ENCODE results near the gene SLC41A1. TPM values are rescaled to one million over a fixed set of nuclear protein-coding genes. Genes with fewer than 3 reads are reported as not detected.

SLC41A1 gene
- total and polyA plus RNA-seq, 9 of the 15 experiments (the other 6 are each of a cell fraction or from before 2014, with no cell fraction given) = 4.1 to 29.3 (median 11.4) TPM

DNA sequence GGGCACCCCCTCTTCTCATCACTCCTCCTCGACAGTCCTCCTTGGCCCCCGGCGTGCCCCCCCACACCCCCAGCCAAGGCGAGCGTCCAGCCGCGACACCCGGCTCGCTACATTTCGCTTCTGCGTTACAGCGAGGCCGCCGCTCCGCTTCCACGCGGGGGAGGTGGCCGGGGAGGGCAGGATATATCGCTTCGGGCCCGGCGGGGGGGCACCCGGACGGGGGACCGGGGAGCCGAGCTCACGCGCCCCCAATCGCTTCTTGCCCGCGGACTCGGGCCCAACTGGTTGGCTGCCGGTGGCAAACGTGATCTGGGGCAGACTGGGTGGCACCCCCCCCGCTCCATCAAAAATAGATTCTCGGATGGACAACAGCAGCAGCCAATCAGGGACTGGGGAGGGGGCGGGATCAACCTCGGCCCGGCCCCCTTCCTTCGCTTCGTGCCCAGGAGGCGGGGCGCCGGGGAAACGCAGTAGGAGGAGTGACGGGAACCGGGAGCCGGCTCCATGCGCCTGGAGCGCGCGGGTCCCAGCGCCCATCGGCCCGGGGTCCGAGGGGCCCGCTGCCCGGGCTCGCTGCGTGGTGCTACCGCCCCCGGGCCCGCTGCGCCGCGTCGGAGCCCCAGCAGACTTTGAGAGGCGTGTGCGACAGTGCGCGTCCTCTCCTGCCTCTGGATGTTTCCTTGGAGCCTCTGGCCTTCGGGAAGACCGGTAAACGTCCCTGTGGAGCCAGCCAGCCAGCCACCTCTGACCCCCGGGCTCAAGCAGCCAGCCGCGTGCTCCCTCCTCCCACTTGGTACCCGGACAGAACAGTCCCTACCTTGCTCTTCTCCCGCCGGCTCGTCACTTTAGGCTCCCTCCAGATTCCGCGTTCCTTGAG lies at the start of gene SLC41A1 (continued):
- TF ChIP-seq C11orf30 (IDR thresholded peaks at IDR 0.05; ENCODE audit: low read depth) = no peak
- TF ChIP-seq SIN3A (IDR thresholded peaks at IDR 0.05; ENCODE audit: borderline replicate concordance in 2 of 2, control insufficient read depth in 1 of 2, low read depth in 2 of 2, low read length in 2 of 2) = peak in 1 of 2 experiments; percentile 45; a peak in 1 of 4 replicates
- TF ChIP-seq PHF20 (IDR thresholded peaks at IDR 0.05; ENCODE audit: partially characterized antibody) = peak; percentile 49
- TF ChIP-seq CCNT2 (IDR thresholded peaks at IDR 0.05; ENCODE audit: borderline replicate concordance, extremely low read depth, insufficient read length, low read depth, low read length) = peak; percentile 78
- 0 out of 2 replicates have a peak, but pooled peaks have one; percentile 0 for TF ChIP-seq ZKSCAN1 (IDR thresholded peaks at IDR 0.05; ENCODE audit: low read depth, low read length)
- TF ChIP-seq TAF15 (IDR thresholded peaks at IDR 0.05; ENCODE audit: low read depth, low read length) = no peak
- TF ChIP-seq ASH1L (IDR thresholded peaks at IDR 0.05; ENCODE audit: borderline replicate concordance, low read depth, partially characterized antibody) = no peak
- peak; percentile 42; the same call in 1 of the 2 replicates for TF ChIP-seq CREM (IDR thresholded peaks at IDR 0.05; ENCODE audit: low read depth)
- TF ChIP-seq MBD2 (IDR thresholded peaks at IDR 0.05; ENCODE audit: borderline replicate concordance, low read depth) = peak; percentile 78; the same call in 1 of the 2 replicates
- peak; percentile 45; the same call in 1 of the 2 replicates for TF ChIP-seq ARID1B (IDR thresholded peaks at IDR 0.05)
- peak; percentile 87 for TF ChIP-seq PCBP1 (IDR thresholded peaks at IDR 0.05; ENCODE audit: low read depth, low read length, poor library complexity, severe bottlenecking)
- TF ChIP-seq, protein P1, sequence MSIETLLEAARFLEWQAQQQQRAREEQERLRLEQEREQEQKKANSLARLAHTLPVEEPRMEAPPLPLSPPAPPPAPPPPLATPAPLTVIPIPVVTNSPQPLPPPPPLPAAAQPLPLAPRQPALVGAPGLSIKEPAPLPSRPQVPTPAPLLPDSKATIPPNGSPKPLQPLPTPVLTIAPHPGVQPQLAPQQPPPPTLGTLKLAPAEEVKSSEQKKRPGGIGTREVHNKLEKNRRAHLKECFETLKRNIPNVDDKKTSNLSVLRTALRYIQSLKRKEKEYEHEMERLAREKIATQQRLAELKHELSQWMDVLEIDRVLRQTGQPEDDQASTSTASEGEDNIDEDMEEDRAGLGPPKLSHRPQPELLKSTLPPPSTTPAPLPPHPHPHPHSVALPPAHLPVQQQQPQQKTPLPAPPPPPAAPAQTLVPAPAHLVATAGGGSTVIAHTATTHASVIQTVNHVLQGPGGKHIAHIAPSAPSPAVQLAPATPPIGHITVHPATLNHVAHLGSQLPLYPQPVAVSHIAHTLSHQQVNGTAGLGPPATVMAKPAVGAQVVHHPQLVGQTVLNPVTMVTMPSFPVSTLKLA (conservative IDR thresholded peaks at IDR 0.05) = peak; percentile 53 to 68; a peak in 2 of 4 replicates
- no peak for TF ChIP-seq ZNF24 (IDR thresholded peaks at IDR 0.05)
- 0 out of 2 replicates have a peak, but pooled peaks have one; percentile 73 for TF ChIP-seq HDAC6 (IDR thresholded peaks at IDR 0.05; ENCODE audit: low read depth, low read length)
- TF ChIP-seq THRAP3 (IDR thresholded peaks at IDR 0.05; ENCODE audit: borderline replicate concordance) = no peak
- TF ChIP-seq ATF1 (CRISPR knock-in tag; IDR thresholded peaks at IDR 0.05) = no peak; the same call in 1 of the 2 replicates
- TF ChIP-seq ATF1 (tag; IDR thresholded peaks at IDR 0.05) = peak; percentile 81
- no peak for TF ChIP-seq ZNF785 (CRISPR knock-in tag; IDR thresholded peaks at IDR 0.05)
- TF ChIP-seq KDM5B (IDR thresholded peaks at IDR 0.05; ENCODE audit: insufficient replicate concordance, low read depth, low read length) = peak; percentile 67
- peak; percentile 57; the same call in 1 of the 2 replicates for TF ChIP-seq SUPT5H (IDR thresholded peaks at IDR 0.05)
- peak; percentile 45 for TF ChIP-seq SOX6 (IDR thresholded peaks at IDR 0.05)
- no peak for TF ChIP-seq XRCC4 (IDR thresholded peaks at IDR 0.05; ENCODE audit: extremely low read depth, insufficient read depth, insufficient read length)
- TF ChIP-seq, protein P2, sequence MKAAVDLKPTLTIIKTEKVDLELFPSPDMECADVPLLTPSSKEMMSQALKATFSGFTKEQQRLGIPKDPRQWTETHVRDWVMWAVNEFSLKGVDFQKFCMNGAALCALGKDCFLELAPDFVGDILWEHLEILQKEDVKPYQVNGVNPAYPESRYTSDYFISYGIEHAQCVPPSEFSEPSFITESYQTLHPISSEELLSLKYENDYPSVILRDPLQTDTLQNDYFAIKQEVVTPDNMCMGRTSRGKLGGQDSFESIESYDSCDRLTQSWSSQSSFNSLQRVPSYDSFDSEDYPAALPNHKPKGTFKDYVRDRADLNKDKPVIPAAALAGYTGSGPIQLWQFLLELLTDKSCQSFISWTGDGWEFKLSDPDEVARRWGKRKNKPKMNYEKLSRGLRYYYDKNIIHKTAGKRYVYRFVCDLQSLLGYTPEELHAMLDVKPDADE (conservative IDR thresholded peaks at IDR 0.05; ENCODE audit: control insufficient read depth, low read depth, low read length) = peak; percentile 65; the same call in 1 of the 2 replicates
- peak; percentile 40; the same call in 1 of the 2 replicates for TF ChIP-seq TFAP4 (CRISPR knock-in tag; IDR thresholded peaks at IDR 0.05; ENCODE audit: borderline replicate concordance)
- peak; percentile 41; the same call in 1 of the 2 replicates for TF ChIP-seq ZBED1 (IDR thresholded peaks at IDR 0.05)

Data from K562 (cell line).